HG03095 (cell line): Measurements from ENCODE around the gene JPT1.
"Not testable (repeated sequence)": the region's sequence is repeated elsewhere in the genome, so short reads cannot be mapped to it uniquely, and the experiment has no call there.

Experiments used
- ATAC-seq: cut with Tn5 transposase; IDR thresholded peaks from one replicate; pipeline ENCODE4 v1.9.1; 2021; ENCODE audit warnings: moderate library complexity; ENCODE audit not compliant: unreplicated experiment

JPT1 gene

GRCh38 chr17:75154195-75155106, at the start of gene JPT1:
JPT1 (minus strand) TSS chr17:75154512; CDS start chr17:75154397, 115 bp downstream.
- ATAC-seq = peak; percentile 94

- ATAC-seq = no peak
These were observed 45.7 kb upstream of the JPT1 start for GRCh38 chr17:75199886-75200618.

- no peak for ATAC-seq
These were observed 40.6 kb upstream of the JPT1 start for GRCh38 chr17:75194879-75195278.

- ATAC-seq = no peak
These were observed 37.3 kb upstream of the JPT1 start for GRCh38 chr17:75191584-75191983.

- no peak for ATAC-seq
These were observed 34.3 kb upstream of the JPT1 start for GRCh38 chr17:75188614-75189013.

GRCh38 chr17:75183999-75184884, 29.9 kb upstream of the JPT1 start:
- ATAC-seq = no peak

- ATAC-seq = peak; percentile 58
These were observed 28.5 kb upstream of the JPT1 start, which contains the start of gene SUMO2 for GRCh38 chr17:75182569-75183436. SUMO2 (minus strand) TSS chr17:75182959; CDS start chr17:75182834, 125 bp downstream.

GRCh38 chr17:75182319-75182568, 27.9 kb upstream of the JPT1 start:
- peak; percentile 19 for ATAC-seq

GRCh38 chr17:75181608-75182318, 27.5 kb upstream of the JPT1 start:
- ATAC-seq = no peak

- ATAC-seq = no peak
These were observed 26.8 kb upstream of the JPT1 start for GRCh38 chr17:75181110-75181509.

- no peak for ATAC-seq
These were observed 24.1 kb upstream of the JPT1 start for GRCh38 chr17:75178453-75178852.

- ATAC-seq = no peak
These were observed 22.3 kb upstream of the JPT1 start for GRCh38 chr17:75176625-75177024.

- ATAC-seq = no peak
These were observed 20.7 kb upstream of the JPT1 start for GRCh38 chr17:75174996-75175395.

GRCh38 chr17:75173526-75173925, 19.2 kb upstream of the JPT1 start:
- no peak for ATAC-seq

- no peak for ATAC-seq
These were observed 14.7 kb upstream of the JPT1 start for GRCh38 chr17:75168998-75169397.

GRCh38 chr17:75164606-75165005, 10.3 kb upstream of the JPT1 start:
- ATAC-seq = not testable (repeated sequence)

GRCh38 chr17:75163074-75163473, 8.8 kb upstream of the JPT1 start:
- no peak for ATAC-seq

GRCh38 chr17:75160211-75160610, 5.9 kb upstream of the JPT1 start:
- ATAC-seq = no peak

GRCh38 chr17:75159196-75160031, 5.1 kb upstream of the JPT1 start:
- ATAC-seq = no peak
